NCI-H748 (cell line): ENCODE data around the gene EIF2S2.

Source experiments
- DNase-seq: peaks from one replicate; lab custom pipeline; 2025; ENCODE audit not compliant: unreplicated experiment; lab: John Stamatoyannopoulos, UW

The EIF2S2 gene

GRCh38 chr20:34065260-34065659 lies 46.8 kb downstream of the EIF2S2 start:
- DNase-seq: no peak

GRCh38 chr20:34064286-34064685 lies 47.8 kb downstream of the EIF2S2 start:
- no peak for DNase-seq

GRCh38 chr20:34062570-34063482 lies 49.2 kb downstream of the EIF2S2 start:
- no peak for DNase-seq

GRCh38 chr20:34061695-34062094 lies 50.3 kb downstream of the EIF2S2 start:
- DNase-seq: no peak

GRCh38 chr20:34060970-34061369 lies 51.1 kb downstream of the EIF2S2 start:
- DNase-seq: no peak

- DNase-seq: peak; percentile 49
Measured at GRCh38 chr20:34058831-34059230, 53.2 kb downstream of the EIF2S2 start.

DNA sequence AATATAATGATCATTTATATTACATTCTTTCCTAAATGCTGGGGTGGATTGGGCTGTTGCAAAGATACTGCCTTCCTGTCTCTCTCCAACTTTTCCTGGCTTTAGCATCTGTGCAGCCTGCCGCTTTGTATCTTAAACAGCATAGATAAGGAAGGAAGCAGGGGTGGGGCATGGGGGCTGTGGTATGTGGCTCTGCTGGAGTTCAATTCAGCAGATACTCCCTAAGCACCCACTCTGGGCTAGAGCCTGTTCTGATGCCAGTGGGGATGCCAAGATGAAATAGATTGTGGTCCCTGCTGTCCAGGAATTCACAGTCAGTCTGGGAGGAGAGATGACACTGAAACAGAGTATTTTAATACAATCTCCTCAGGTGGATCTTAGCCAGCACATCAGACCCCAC lies 56.8 kb downstream of the EIF2S2 start:
- DNase-seq: no peak

DNA sequence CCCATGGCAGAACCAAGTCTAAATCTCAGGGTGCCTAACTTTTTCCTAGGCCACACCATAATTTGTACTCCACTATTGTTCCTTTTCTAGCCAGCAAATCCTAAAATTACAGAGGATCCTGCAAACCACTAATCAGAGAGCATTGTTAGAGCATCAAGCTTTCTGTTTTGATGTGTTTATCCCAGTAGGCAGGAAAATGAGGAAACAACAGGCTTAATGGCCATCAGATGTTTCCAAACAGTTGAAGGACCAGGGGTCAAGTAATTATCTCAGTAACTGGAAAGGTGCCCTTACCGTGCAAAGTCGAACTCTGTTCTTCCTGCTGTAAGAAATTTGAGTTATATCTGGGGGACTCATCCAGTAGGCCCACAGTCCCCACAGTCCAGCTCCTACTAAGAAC lies 59.6 kb downstream of the EIF2S2 start:
- no peak for DNase-seq

DNA sequence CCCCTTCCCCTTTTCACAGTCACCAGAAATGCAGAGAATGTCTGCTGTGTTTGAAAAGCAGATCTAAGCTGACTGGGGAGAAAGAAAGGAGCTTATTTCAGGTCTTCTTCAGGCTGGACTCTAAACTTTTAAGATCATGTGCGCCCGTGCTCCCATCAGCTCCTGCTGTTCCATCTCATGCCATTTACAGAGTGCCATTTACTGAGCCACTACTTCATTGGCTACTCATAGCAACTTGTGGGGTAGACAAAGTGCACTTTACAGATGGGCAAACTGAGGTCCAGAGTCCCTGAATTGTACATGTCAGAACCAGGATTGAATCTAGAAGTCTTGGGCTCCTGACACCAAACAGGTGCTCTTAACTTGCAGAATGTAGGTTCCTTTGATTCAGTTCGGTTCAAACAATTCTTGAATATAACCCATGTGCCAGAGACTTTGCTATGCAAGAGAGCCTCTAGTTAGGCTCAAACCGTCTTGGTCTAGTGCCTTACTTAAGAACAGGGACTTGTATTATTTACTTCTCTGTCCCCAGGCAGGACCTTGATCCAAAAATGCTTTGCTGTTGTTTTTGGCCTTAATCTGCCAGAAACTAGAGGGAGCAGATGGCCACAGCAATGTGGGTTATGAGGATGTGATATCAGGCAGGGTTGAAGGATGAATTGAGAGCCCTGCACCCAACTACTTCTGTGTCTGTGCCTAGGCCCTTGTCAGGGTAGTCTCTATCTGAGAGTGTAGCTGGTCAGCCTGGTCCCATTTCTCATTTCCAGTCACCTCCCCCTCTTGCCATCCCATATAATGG lies 61.9 kb downstream of the EIF2S2 start:
- no peak for DNase-seq

DNA sequence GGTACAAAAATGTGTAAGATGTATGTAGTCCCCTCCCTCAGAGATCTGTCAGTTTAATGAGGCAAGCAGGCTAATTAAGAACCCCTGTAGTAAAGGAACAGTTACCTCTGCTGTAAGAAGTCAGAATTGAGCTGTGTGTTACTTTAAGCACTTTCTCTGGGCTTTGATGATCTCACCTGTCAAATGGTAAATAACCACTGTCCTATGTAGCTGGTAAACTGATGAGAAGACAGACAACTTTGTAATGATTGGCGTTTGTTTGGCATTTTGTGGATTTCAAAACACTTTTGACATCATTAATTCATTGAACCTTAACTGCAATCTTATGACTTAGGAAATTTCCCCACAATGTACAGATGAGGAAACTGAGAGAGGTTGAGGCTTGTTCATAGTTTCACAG lies 62.7 kb downstream of the EIF2S2 start:
- DNase-seq: no peak

GRCh38 chr20:34047917-34048316 lies 64.1 kb downstream of the EIF2S2 start:
- peak; percentile 25 for DNase-seq

GRCh38 chr20:34047010-34047687 lies 64.9 kb downstream of the EIF2S2 start:
- DNase-seq: no peak

GRCh38 chr20:34045930-34046725 lies 65.9 kb downstream of the EIF2S2 start:
- no peak for DNase-seq

DNA sequence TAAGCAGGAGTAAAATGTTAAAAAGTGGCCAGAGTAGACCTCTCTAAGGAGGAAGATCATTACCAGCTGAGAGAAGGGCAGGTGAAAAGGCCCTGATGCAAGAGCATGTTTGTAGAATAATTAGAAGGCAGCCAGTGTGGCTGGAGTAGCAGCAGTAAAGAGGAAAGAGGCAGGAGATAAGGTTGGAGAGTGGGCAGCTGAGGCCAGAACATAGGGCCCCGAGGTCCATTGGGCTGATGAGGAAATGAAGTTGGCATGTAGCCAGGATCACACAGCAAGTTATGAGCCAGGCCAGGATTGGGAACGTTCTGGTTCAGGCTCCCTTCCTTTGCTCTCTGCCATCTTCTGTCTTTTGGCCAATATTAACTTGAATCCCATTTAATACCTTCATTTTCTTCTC lies 66.7 kb downstream of the EIF2S2 start:
- DNase-seq: no peak

DNA sequence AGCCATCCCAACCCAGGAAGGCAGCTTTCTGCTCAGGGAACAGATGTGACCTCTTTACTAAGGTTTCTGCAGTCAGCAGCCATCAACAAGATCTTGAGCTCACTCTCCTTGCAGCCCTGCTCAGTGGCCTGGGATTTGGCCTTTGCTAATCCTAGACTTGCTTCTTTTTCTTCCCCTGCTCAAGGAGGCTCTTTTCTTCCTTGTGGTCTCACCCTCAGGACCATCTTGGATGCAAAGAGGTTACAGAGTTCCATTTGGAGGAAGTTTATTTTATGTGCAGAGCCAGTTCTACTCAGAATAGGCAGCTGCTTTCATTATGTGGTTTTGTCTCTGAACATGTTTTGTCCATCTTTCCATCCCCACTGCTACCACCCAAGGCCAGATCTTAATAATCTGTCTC lies 69.0 kb downstream of the EIF2S2 start:
- no peak for DNase-seq

DNA sequence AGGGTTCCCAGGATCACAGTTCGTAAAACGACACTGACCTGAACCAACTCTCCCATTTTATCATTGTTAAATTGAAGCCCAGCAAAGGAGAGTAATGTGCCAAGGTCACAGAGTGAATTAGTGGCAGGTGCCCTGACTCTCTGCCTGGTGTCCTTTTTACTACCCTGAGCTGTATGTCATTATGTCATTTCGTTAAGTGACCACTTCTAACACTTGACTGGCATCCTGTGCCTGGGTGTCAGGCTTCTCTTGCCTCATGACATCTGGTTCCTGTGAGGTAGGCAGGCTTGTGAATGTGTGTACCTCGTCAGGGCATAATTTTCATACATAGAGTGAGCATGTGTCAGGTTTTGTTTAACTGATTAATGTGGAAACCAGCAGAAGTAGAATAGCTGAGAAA lies 69.8 kb downstream of the EIF2S2 start:
- DNase-seq: peak; percentile 54

- no peak for DNase-seq
Measured at GRCh38 chr20:34041226-34041625, 70.8 kb downstream of the EIF2S2 start.

DNA sequence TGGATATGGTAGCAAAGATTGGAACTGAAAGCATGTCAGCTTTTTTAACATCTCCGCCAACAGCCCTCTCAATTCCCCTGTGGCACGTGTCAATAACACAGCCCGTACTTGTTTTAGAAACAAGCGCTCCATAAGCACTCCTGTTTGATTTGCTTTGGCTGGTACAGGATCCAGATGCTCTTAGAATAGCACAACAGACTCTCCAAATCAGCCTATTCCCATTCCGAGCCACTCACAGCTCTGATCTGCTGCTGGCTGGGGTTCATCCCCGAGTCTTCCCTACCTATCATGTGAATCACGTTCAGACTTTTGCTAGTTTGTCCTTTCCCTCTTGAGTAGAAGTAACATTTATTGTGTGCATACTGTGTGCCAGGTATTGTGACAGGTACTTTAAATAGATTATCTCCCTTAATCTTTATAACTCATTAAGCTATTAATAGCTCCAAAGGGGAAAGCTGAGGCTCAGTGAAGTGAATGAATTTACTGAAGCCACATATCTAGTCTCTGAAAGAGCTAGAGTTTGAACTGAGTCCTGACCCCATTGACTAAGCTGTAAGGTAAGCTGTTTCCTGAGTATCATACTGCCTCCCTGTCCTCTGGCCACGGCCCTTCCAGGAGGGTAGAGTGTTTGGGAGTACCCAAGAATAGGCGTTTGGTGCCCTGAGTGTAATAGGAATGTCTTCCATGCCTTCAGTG lies 71.6 kb downstream of the EIF2S2 start:
- DNase-seq: no peak
